ENCODE results near the gene MYO19.

DNA sequence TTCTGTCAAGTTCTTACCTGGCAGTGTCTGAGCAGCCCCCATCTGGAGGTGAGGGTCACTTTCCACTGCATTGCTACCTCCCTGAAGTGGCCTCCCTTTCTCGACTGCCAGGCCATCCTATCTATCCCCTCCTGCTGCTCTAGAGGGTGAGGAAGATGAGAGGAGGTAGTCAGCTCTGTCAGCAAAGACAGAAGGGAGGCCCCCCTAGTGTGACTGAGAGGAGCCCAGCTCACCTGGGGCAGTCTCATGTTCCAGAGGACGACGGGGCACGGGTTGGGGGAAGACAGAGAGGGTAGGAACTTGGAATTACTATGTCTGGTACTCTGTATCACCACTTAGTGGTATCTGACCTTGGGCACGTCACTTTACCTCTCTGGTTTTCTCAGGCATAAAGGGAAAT, 22.0 kb downstream of the MYO19 start:
- TF ChIP-seq, protein P1, sequence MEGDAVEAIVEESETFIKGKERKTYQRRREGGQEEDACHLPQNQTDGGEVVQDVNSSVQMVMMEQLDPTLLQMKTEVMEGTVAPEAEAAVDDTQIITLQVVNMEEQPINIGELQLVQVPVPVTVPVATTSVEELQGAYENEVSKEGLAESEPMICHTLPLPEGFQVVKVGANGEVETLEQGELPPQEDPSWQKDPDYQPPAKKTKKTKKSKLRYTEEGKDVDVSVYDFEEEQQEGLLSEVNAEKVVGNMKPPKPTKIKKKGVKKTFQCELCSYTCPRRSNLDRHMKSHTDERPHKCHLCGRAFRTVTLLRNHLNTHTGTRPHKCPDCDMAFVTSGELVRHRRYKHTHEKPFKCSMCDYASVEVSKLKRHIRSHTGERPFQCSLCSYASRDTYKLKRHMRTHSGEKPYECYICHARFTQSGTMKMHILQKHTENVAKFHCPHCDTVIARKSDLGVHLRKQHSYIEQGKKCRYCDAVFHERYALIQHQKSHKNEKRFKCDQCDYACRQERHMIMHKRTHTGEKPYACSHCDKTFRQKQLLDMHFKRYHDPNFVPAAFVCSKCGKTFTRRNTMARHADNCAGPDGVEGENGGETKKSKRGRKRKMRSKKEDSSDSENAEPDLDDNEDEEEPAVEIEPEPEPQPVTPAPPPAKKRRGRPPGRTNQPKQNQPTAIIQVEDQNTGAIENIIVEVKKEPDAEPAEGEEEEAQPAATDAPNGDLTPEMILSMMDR (conservative IDR thresholded peaks at IDR 0.05; ENCODE audit: low read length) = no peak
- TF ChIP-seq EZH2phosphoT487 (IDR thresholded peaks at IDR 0.05; ENCODE audit: borderline replicate concordance) = no peak
